ENCODE results near the gene BAAT. TPM values are rescaled to one million over a fixed set of nuclear protein-coding genes. Genes with fewer than 3 reads are reported as not detected.

BAAT gene
- total and polyA plus RNA-seq, 2 of the 4 experiments (the other 2 are of a cell fraction) = not detected

GRCh38 chr9:101367323-101367722, 17.5 kb downstream of the BAAT start:
- BruUV-seq (replicated peaks) = no TSS peak
- H2AK5ac ChIP-seq (ENCODE audit: low read depth, low read length) = no peak overlapping the region
- intact Hi-C loops (cut with micrococcal nuclease) (no loop called here), dilution Hi-C loops (cut with HindIII; ENCODE audit: low sequenced_read_pairs, unreplicated experiment) (no loop called here), in situ Hi-C loops (cut with MboI; ENCODE audit: low sequenced_read_pairs) (no loop called here)
- H3K36me3 ChIP-seq (ENCODE audit: control insufficient read depth, insufficient read depth, low read length) = no peaks in the 10 kb centered on the region
- H3K27me3 ChIP-seq (ENCODE audit: control insufficient read depth, insufficient read depth, low read length) = no peaks in the 10 kb centered on the region
- DNase-seq (no peak), ATAC-seq (ENCODE audit: low read depth) (no peak)
- H2AFZ ChIP-seq (replicated peaks; ENCODE audit: low read length, poor library complexity) = no peak overlapping the region
- CTCF ChIA-PET = no interaction called here
- H3K14ac ChIP-seq (replicated peaks; ENCODE audit: low read depth, low read length) = no peak overlapping the region
- no peak overlapping the region for H2BK120ac ChIP-seq (ENCODE audit: low read depth, low read length)
- no peak overlapping the region for H2AK9ac ChIP-seq (replicated peaks; ENCODE audit: low read depth, low read length, poor library complexity)
- H3K27ac ChIP-seq (ENCODE audit: insufficient read depth, low read length) = no peak overlapping the region
- no peak overlapping the region for H4K8ac ChIP-seq (ENCODE audit: low read depth in 2 of 2, low read length in 2 of 2)
- H3K4me1 ChIP-seq (ENCODE audit: control insufficient read depth, insufficient read depth, low read length) = no peaks in the 10 kb centered on the region
- POLR2A ChIA-PET (ENCODE audit: unreplicated experiment) = no interaction called here
- no peak overlapping the region for H3K9ac ChIP-seq (ENCODE audit: low read depth, low read length)
- H4K5ac ChIP-seq (ENCODE audit: low read depth, low read length) = no peak overlapping the region
- no peak overlapping the region for H3K4me2 ChIP-seq (ENCODE audit: low read depth, low read length)
- H2BK20ac ChIP-seq (ENCODE audit: low read depth, low read length) = no peak overlapping the region
- H3K79me1 ChIP-seq (ENCODE audit: low read depth in 1 of 2, low read length in 2 of 2) = no peaks in the 10 kb centered on the region
- TF ChIP-seq RFX5 (IDR thresholded peaks at IDR 0.05; ENCODE audit: low read depth, low read length) (no peak), SMC3 (IDR thresholded peaks at IDR 0.05; ENCODE audit: low read depth, low read length) (no peak), MXI1 (IDR thresholded peaks at IDR 0.05; ENCODE audit: borderline replicate concordance, low read depth, low read length) (no peak), FOS (IDR thresholded peaks at IDR 0.05; ENCODE audit: low read depth, low read length) (no peak), CHD1 (IDR thresholded peaks at IDR 0.05; ENCODE audit: low read depth, low read length) (no peak), MAFK (IDR thresholded peaks at IDR 0.05; ENCODE audit: low read depth, low read length) (no peak), BHLHE40 (IDR thresholded peaks at IDR 0.05; ENCODE audit: low read depth, low read length) (no peak), POLR2A (IDR thresholded peaks at IDR 0.05; ENCODE audit: low read depth, low read length) (no peak), ELK1 (IDR thresholded peaks at IDR 0.05; ENCODE audit: borderline replicate concordance, low read depth, low read length) (no peak), USF2 (IDR thresholded peaks at IDR 0.05; ENCODE audit: low read depth, low read length) (no peak)
- no peak overlapping the region for H3K56ac ChIP-seq (ENCODE audit: extremely low read depth, insufficient read depth, low read length)
- no peak overlapping the region for H3K4ac ChIP-seq (ENCODE audit: low read depth, low read length)
- no peak overlapping the region for H3K4me3 ChIP-seq (ENCODE audit: insufficient read depth, low read depth, low read length)
- H2BK5ac ChIP-seq (ENCODE audit: low read depth, low read length, poor library complexity, severe bottlenecking) = no peak overlapping the region
- no peak overlapping the region for H4K91ac ChIP-seq (ENCODE audit: insufficient read depth, low read depth, low read length)
- no peak overlapping the region for H3K23ac ChIP-seq (ENCODE audit: low read depth, low read length)
- no peaks in the 10 kb centered on the region for H3K9me1 ChIP-seq (ENCODE audit: insufficient read depth, low read length)
- no CpG with 5 or more reads among the region's 3 CpGs for WGBS, 2 experiments (ENCODE audit: extremely low coverage in 2 of 2, insufficient read length in 1 of 2)
- no peaks in the 10 kb centered on the region for H4K20me1 ChIP-seq (ENCODE audit: insufficient read depth, low read length)
- no peak overlapping the region for H3K18ac ChIP-seq (ENCODE audit: low read depth, low read length)
- no peak overlapping the region for H2BK15ac ChIP-seq (ENCODE audit: low read depth, low read length)
- H3K9me3 ChIP-seq (ENCODE audit: control insufficient read depth, insufficient read depth, low read length) = no peaks in the 10 kb centered on the region

Data from IMR-90 (cell line).